Kidney tubule cell (primary cell): ENCODE measurements around the gene CBX4.

ENCODE experiments used
- DNase-seq: peaks from one replicate; pipeline ENCODE4 v3.0.0-alpha.2; 2018; ENCODE audit warnings: low spot score

The CBX4 gene

DNA sequence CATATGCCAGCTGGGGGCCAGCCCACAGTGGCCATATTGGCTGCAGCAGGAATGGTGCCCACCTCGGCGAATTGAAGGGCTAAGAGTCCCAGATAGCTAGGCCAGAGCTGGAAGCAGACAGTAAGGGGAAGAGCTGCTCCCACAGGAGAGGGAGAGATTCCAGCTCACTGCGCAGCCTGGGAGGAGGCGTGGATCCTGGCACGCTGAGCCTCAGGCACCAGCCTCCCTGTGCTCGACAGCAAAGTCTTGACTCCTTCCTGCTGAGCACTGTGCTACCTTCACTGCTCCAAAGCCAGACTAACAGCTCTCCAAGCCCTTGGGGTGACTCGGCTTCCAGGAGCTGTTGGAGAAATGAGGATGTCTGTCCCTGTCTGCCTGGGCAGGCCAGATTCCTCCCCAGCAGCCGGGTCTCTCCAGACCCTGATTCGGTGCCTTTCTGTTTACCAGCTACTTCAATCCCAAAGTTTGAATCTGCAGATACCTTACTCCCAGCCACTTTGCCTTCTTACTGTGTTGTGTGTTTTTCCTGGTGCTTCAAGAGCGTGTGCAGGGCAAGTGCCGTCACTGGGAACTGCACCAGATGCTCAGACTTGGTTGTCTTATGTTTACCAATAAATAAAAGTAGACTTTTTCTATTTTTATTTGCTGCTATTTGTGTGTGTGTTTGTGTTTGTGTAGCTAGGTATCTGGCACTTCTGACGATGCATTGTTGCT, 52.2 kb downstream of the CBX4 start:
- no peak for DNase-seq

DNA sequence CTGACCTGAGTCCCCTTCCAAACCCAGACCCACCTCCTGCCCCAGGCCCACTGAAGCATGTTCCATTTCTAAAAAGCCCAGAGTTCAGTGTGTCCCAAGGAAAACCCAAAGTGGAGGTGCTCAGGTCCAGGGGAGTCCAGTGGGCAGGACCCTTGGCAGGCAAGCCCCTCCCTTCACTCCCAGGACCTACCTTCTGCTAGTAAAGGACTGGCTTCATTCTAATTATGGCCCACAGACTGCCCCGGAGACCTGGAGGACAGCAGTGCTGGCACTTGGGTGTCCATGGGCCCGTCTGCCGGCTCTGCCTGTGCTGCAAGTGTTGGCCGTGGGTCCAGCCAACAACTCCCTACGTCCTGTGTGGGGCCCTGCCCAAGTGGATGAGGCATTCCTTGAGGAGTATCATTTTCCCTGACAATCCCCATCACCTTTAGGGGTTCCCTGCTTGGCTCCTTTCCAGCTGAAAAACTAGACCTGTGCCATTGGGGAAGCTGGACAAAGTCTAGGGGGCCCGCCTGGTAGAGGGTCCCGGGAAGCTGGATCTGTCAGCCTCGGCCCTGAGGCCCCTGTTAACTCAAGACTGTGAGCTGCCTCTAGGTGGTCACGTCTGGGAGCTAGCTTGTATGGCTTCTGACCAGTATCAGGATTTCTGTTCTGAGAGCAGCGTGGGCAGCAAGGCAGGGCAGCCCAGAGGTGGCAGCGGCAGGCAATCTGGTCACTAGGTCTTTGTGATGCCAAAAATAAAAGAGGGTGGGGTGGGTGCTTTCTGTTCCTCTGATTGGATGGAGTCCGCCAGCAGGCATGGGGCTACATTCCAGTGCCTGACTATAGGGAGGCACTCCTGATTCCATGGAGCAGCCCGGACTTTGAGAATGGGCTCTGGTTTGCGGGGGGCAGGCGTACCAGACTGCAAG, 53.1 kb downstream of the CBX4 start:
- no peak for DNase-seq

DNA sequence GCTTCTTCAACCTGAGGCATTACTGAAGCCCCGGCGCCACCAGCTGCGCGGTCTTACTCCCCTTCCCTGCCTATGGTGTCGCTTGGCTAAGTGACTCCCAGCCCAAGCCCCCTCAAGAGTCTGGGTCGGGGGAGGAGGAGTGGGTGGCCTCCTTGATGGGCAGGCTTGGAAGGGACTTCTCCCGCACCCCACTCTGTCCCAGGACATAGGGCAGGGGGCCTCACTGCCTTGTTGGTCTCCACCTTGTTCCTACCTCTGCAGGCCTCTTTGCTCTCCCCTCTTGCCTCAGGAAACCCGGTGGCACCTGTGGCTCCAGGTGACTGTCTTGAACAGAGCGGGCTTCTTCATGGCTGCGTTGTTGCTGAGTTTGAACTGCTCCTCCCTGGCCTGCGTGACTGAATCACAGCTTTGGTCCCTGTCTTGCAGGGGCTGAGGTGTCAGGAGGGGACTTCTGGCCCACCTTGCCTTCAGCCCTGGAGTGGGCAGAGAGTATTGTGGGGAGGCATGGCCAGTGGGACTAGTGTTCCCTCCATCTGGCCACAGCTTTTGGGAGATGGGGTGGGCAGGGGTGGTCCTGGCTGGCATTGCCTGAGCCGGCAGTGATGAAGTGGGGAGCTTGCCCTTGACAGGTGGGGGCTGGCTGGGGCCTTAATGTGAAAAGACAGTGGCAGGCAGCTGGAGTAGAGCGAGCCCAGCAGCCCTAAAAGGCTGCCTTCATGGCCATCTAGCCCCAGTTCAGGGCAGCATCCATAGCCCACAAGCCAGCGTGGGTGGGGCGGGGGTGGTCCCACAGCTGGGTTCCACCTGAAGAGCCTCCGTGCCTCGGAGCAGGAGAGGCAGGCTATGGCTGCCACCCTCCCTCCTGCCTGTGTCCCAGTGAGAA, 54.0 kb downstream of the CBX4 start:
- no peak for DNase-seq

DNA sequence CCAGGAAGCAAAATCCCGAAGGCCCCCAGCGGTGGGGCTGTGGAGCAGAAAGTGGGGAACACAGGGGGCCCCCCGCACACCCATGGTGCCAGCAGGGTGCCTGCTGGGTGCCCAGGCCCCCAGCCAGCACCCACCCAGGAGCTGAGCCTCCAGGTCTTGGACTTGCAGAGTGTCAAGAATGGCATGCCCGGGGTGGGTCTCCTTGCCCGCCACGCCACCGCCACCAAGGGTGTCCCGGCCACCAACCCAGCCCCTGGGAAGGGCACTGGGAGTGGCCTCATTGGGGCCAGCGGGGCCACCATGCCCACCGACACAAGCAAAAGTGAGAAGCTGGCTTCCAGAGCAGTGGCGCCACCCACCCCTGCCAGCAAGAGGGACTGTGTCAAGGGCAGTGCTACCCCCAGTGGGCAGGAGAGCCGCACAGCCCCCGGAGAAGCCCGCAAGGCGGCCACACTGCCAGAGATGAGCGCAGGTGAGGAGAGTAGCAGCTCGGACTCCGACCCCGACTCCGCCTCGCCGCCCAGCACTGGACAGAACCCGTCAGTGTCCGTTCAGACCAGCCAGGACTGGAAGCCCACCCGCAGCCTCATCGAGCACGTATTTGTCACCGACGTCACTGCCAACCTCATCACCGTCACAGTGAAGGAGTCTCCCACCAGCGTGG, 54.8 kb downstream of the CBX4 start:
- DNase-seq = no peak

DNA sequence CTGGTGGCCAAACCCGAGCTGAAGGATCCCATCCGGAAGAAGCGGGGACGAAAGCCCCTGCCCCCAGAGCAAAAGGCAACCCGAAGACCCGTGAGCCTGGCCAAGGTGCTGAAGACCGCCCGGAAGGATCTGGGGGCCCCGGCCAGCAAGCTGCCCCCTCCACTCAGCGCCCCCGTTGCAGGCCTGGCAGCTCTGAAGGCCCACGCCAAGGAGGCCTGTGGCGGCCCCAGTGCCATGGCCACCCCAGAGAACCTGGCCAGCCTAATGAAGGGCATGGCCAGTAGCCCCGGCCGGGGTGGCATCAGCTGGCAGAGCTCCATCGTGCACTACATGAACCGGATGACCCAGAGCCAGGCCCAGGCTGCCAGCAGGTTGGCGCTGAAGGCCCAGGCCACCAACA, 55.3 kb downstream of the CBX4 start:
- no peak for DNase-seq
